Measurements from ENCODE around the gene MAD1L1.

- TF ChIP-seq CTCF (IDR thresholded peaks at IDR 0.05) (no peak), POLR2A (IDR thresholded peaks at IDR 0.05) (no peak)
These were observed 20.3 kb upstream of the MAD1L1 start for GRCh38 chr7:2253021-2253420.
